GM12892 (cell line): ENCODE measurements around the gene UPK2.

Experiments
- POLR2A ChIP-seq: IDR thresholded peaks from 2 replicates; pipeline ENCODE4 v1.6.1; 2011; ENCODE audit warnings: low read depth, low read length, control low read depth
- TAF1 ChIP-seq: IDR thresholded peaks from 2 replicates; pipeline ENCODE4 v1.6.1; 2011; ENCODE audit warnings: low read depth, mild to moderate bottlenecking, control low read depth, low read length, borderline replicate concordance

- TF ChIP-seq POLR2A (no peak), TAF1 (no peak)
Observed at GRCh38 chr11:118958577-118958976, 2.5 kb downstream of the UPK2 start.
